RWPE1 (cell line): Measurements from ENCODE around the gene ARFGEF2.
"Not testable (repeated sequence)": the region's sequence is repeated elsewhere in the genome, so short reads cannot be mapped to it uniquely, and the experiment has no call there.

Source experiments
- CTCF ChIA-PET: fragments of 350-600 bp; sonication (Branson Sonifier 250); formaldehyde crosslinking; extraction: SDS; loops from one replicate; lab custom pipeline; 2021; lab: Yijun Ruan, JAX
- POLR2A ChIA-PET: fragments of 400-600 bp; formaldehyde crosslinking; extraction: SDS; loops from one replicate; lab custom pipeline; 2020; ENCODE audit warnings: antibody characterized with exemption; ENCODE audit not compliant: low non-redundant PET; lab: Yijun Ruan, JAX
- DNase-seq: peaks from one replicate; pipeline ENCODE4 v3.0.0; 2012; ENCODE audit warnings: low spot score
- H3K27ac ChIP-seq: fragments of 450-650 bp; 2 replicates; pipeline ENCODE4 v1.5.1; 2017
- TF ChIP-seq, protein P1 (sequence below): fragments of 450-650 bp; conservative IDR thresholded peaks from 2 replicates; pipeline ENCODE4 v1.5.1; 2017; ENCODE audit warnings: low read depth, mild to moderate bottlenecking

Gene ARFGEF2

DNA sequence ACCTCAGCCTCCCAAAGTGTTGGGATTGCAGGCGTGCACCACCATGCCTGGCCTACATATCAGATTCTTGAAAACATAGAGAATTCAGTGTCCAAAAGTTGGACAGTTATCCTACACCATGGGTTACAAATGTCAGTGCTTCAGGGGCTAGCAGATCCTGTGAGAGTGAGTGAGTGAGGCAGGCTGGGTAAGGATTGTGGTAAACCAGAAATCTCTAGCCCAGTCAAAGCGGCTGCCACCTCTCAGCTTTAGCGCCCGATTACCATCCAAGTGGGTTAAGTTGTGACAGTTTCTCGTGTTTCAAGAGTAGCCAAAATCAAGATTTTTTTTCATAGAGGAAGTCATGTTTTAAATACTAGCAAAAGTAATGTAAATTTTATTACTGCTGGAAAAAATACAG is 102.7 kb downstream of the ARFGEF2 start:
- CTCF ChIA-PET = interaction anchor here (0.7 kb wide), 1 partner anchor 33 kb away, joined by 3 read pairs; no protein-coding TSS in a partner anchor
- no peak for DNase-seq
- H3K27ac ChIP-seq = no peak overlapping the region
- TF ChIP-seq, protein P1, sequence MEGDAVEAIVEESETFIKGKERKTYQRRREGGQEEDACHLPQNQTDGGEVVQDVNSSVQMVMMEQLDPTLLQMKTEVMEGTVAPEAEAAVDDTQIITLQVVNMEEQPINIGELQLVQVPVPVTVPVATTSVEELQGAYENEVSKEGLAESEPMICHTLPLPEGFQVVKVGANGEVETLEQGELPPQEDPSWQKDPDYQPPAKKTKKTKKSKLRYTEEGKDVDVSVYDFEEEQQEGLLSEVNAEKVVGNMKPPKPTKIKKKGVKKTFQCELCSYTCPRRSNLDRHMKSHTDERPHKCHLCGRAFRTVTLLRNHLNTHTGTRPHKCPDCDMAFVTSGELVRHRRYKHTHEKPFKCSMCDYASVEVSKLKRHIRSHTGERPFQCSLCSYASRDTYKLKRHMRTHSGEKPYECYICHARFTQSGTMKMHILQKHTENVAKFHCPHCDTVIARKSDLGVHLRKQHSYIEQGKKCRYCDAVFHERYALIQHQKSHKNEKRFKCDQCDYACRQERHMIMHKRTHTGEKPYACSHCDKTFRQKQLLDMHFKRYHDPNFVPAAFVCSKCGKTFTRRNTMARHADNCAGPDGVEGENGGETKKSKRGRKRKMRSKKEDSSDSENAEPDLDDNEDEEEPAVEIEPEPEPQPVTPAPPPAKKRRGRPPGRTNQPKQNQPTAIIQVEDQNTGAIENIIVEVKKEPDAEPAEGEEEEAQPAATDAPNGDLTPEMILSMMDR = no peak
- POLR2A ChIA-PET = no interaction called here

DNA sequence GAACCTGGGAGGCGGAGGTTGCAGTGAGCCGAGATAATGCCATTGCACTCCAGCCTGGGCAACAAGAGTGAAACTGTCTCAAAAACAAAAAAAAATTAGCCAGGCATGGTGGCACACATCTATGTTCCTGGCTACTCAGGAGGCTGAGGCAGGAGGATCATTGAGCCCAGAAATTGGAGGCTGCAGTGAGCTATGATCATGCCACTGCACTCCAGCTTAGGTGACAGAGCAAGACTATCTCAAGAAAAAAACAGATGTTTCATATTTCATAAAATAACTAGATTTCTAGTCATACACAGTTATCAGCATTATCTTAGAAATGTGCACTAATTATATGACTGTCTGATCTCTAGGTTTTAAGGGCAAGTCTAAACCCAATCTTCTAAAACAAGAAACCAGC is 106.7 kb downstream of the ARFGEF2 start:
- DNase-seq, POLR2A ChIA-PET, H3K27ac ChIP-seq, CTCF ChIA-PET: not testable (repeated sequence)

DNA sequence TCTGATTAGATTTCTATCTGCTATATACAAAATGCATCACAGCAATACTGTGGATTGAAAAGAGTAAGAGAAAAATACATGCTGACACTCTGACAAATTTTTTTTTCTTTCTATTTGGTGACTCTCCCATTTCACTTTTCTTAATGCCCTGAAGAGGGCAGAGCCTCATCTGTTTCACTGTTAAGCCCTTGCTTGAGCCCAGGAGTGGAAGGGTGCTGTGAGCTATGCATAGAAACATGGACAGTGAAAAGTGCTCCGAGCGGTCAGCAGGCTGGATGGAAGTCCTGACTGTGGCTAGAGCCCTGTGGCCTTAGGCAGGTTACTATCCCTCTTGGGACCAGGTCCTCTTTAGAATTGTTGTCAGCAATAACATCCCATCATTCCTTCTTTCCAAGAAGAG is 107.2 kb downstream of the ARFGEF2 start:
- TF ChIP-seq, protein P1 = peak; percentile 55
- H3K27ac ChIP-seq = no peak overlapping the region
- DNase-seq = peak; percentile 34
- ChIA-PET CTCF (interaction anchor here (0.7 kb wide), 3 partner anchors 17 to 911 kb away, joined by 3 to 5 read pairs (median 5); partner anchors contain the start of gene CSE1L), POLR2A (no interaction called here)

DNA sequence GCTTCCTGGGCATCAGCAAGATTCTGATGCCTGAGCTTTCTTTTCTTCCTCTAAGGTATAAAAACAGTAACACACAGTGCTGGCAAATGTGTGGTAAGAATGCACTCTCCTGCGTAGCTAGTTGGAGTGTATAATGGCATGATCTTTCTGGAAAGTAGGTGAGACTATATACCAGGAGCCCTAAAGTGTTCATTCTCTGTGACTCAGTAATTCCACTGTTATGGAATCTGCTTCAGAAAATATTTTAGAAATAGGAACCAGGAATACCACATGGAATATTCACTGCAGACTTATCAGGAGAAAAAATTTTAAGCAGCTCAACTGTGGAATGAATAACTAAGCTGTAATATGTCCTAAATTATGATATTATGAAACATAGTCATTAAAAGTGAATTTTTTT is 107.7 kb downstream of the ARFGEF2 start:
- POLR2A ChIA-PET = no interaction called here
- CTCF ChIA-PET = interaction anchor here (0.7 kb wide), 3 partner anchors 17 to 912 kb away, joined by 3 to 5 read pairs (median 5); partner anchors contain the start of gene CSE1L
- TF ChIP-seq, protein P1 = no peak
- H3K27ac ChIP-seq = no peak overlapping the region
- no peak for DNase-seq

DNA sequence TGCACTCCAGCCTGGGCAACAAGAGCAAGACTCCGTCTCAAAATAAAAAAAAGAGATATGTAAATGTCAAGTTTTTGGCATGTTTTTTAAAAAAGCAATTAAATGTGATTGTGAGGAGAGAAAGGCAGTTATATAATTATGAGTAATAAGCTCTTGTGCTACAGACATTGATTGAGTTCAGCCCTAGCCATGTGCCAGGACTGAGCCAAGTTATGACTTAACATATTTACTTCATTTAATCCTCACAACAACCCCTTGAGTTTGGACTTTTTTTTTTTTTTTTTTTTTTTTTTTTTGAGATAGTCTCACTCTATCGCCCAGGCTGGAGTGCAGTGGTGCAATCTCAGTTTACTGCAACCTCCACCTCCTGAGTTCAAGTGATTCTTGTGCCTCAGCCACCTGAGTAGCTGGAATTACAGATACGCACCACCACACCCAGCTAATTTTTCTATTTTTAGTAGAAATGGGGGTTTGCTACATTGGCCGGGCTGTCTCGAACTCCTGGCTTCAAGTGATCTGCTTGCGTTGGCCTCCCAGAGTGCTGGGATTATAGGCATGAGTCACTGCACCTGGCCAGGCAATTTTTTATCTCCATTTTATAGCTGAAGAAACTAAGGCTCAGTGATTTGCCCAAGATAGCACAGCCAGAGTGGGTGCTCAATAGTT is 109.6 kb downstream of the ARFGEF2 start:
- POLR2A ChIA-PET = interaction anchor here (0.7 kb wide), 1 partner anchor 11 kb away, joined by 10 read pairs; no protein-coding TSS in a partner anchor
- 0 out of 2 replicates have a peak overlapping the region, but pooled peaks have one; percentile 19 for H3K27ac ChIP-seq
- CTCF ChIA-PET = interaction anchor here (0.6 to 1.3 kb wide), 2 partner anchors 15 to 103 kb away, joined by 4 to 5 read pairs; partner anchors contain the start of gene CSE1L
- no peak for DNase-seq
- TF ChIP-seq, protein P1 = no peak

DNA sequence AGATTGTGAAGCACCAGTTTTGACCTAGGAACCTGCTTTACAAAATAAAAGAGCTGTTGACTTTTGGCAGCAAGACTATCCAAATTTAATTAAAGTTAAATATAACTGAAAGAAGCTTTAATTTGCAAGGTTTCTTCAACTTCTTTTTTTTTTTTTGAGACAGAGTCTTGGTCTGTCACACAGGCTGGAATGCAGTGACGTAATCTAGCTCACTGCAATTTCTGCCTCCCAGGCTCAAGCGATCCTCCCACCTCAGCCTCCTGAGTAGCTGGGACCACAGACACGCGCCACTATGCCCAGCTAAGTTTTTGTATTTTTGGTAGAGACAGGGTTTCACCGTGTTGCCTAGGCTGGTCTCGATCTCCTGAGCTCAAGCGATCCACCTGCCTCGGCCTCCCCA is 110.9 kb downstream of the ARFGEF2 start:
- TF ChIP-seq, protein P1 = no peak
- ChIA-PET CTCF (interaction anchor here (0.9 to 1.3 kb wide), 2 partner anchors 13 to 74 kb away, joined by 3 to 5 read pairs; partner anchors contain the start of gene CSE1L), POLR2A (interaction anchor here (1.4 kb wide), 1 partner anchor 11 kb away, joined by 3 read pairs; no protein-coding TSS in a partner anchor)
- no peak overlapping the region for H3K27ac ChIP-seq
- DNase-seq = no peak

DNA sequence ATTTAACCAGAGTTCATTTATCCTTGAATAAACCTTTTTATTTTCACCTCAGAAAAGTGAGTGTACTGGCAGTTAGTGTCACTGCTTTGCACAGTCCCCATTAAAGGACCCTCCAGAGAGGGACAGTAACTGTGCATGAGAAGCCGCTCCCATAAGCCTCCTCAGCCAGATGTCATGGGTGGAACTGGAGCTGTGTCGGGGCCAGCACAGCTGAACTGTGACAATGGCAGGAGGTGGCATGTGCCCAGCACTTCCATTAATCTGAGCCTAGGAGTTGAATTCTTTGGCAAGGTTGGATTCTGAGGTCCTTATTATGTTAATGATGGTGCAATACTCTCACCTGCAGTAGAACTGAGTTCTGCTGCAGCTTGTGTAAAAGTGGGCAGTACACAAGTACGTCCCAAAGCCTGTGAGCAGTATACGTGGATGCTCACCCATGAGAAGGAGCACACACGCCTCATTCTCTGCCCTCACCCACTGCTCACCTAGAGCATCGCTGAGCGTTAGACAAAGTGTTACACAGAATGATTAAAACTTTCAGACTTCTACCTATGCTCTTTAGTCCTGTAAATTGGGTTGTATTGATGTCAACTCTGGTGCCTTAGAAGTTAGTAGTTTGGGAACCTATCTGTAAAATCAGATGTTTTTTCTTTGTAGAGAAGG is 112.7 kb downstream of the ARFGEF2 start:
- DNase-seq = no peak
- POLR2A ChIA-PET = no interaction called here
- H3K27ac ChIP-seq = no peak overlapping the region
- TF ChIP-seq, protein P1 = no peak
- CTCF ChIA-PET = no interaction called here
